K562 (cell line): Measurements from ENCODE around the gene IRS1. TPM values are rescaled to one million over a fixed set of nuclear protein-coding genes. Genes with fewer than 3 reads are reported as not detected.

Experiments
- ATAC-seq: fragments of 200-7000 bp; cut with Tn5 transposase; 3 replicates; pipeline ENCODE4 v1.9.1; 2020; ENCODE audit warnings: moderate library complexity
- BruUV-seq: library from RNA; stranded (reverse); fragments of 400-500 nt; replicated peaks from 2 replicates; lab custom pipeline; 2021; lab: Mats Ljungman, UMichigan
- CTCF ChIA-PET: fragments of 300-600 bp; formaldehyde crosslinking; extraction: SDS; loops from one replicate; lab custom pipeline; 2021; ENCODE audit warnings: low intra/inter-chr PET ratio; lab: Yijun Ruan, JAX
- POLR2A ChIA-PET: fragments of 300-600, 350-650 bp; sonication (Branson Sonifier 250); formaldehyde crosslinking; extraction: SDS; loops from one replicate; lab custom pipeline; 2021; ENCODE audit warnings: antibody characterized with exemption, inconsistent platforms; lab: Yijun Ruan, JAX
- DNase-seq, 4 experiments: peaks; one replicate each; pipeline versions ENCODE4 v3.0.0 to v3.0.0-alpha.2; 2011 to 2018; ENCODE audit warnings: low spot score in 3 of 4, mixed read lengths in 3 of 4; ENCODE audit errors: extremely low read depth in 1 of 4
- FAIRE-seq: peaks from 2 replicates; lab custom pipeline; 2011; peaks lifted over from hg19 to GRCh38; lab: Jason Lieb, UNC
- H2AFZ ChIP-seq: 2 replicates; pipeline ENCODE4 v1.6.0; 2011; ENCODE audit warnings: low read depth, low read length, control low read depth, inconsistent platforms
- H3K27ac ChIP-seq: fragments of 200-600 bp; 3 replicates; pipeline ENCODE4 v1.8.0; 2011; ENCODE audit warnings: low read depth, mild to moderate bottlenecking, control low read depth, inconsistent platforms, low read length, moderate library complexity, mixed read lengths; ENCODE audit errors: extremely low read depth
- H3K27me3 ChIP-seq, 2 experiments: fragments of 300-600 bp in 1 of 2; 2 replicates in 1 of 2; 3 replicates in 1 of 2; pipeline versions ENCODE4 v1.6.0 to v1.8.0; 2011; ENCODE audit warnings: inconsistent platforms in 2 of 2, low read length in 2 of 2, mild to moderate bottlenecking in 1 of 2, mixed read lengths in 1 of 2, moderate library complexity in 1 of 2; ENCODE audit not compliant: control insufficient read depth in 2 of 2, insufficient read depth in 2 of 2
- H3K36me3 ChIP-seq: fragments of 300-600 bp; 3 replicates; pipeline ENCODE4 v1.8.0; 2011; ENCODE audit warnings: mild to moderate bottlenecking, low read length, inconsistent platforms; ENCODE audit not compliant: control insufficient read depth, insufficient read depth
- H3K4me1 ChIP-seq, 2 experiments: fragments of 200-600 bp in 1 of 2; replicated peaks in 1 of 2; 2 replicates in 1 of 2; 3 replicates in 1 of 2; pipeline versions ENCODE4 v1.5.1 to v1.8.0; 2011; ENCODE audit warnings: inconsistent platforms in 2 of 2, low read length in 2 of 2, mild to moderate bottlenecking in 1 of 2, mixed read lengths in 1 of 2, moderate library complexity in 1 of 2; ENCODE audit not compliant: control insufficient read depth in 2 of 2, insufficient read depth in 2 of 2
- H3K4me2 ChIP-seq: 2 replicates; pipeline ENCODE4 v1.6.1; 2011; ENCODE audit warnings: low read length, control low read depth, inconsistent platforms, mixed read lengths; ENCODE audit not compliant: insufficient read depth
- H3K4me3 ChIP-seq: fragments of 200-600 bp; sonication (generic), shearing (Covaris generic); 2 replicates; pipeline ENCODE4 v1.5.1; 2016; ENCODE audit warnings: control low read depth, inconsistent platforms
- H3K79me2 ChIP-seq: fragments of 200-600 bp; 3 replicates; pipeline ENCODE4 v1.8.0; 2011; ENCODE audit warnings: low read length, inconsistent platforms; ENCODE audit not compliant: control insufficient read depth, insufficient read depth
- H3K9ac ChIP-seq, 2 experiments: 2 replicates each; pipeline versions ENCODE4 v1.6.0 to v1.6.1; 2011; ENCODE audit warnings: low read depth in 2 of 2, low read length in 2 of 2, control low read depth in 1 of 2, inconsistent platforms in 1 of 2, mild to moderate bottlenecking in 1 of 2, mixed read lengths in 1 of 2; ENCODE audit not compliant: insufficient read depth in 1 of 2
- H3K9me1 ChIP-seq: one replicate; pipeline ENCODE4 v1.6.0; 2011; ENCODE audit warnings: inconsistent platforms, mild to moderate bottlenecking, low read length, moderate library complexity; ENCODE audit not compliant: control insufficient read depth, insufficient read depth
- H3K9me3 ChIP-seq: replicated peaks from 2 replicates; pipeline ENCODE4 v1.5.1; 2011; ENCODE audit warnings: low read depth, low read length, inconsistent platforms; ENCODE audit not compliant: control insufficient read depth, insufficient read depth
- H4K20me1 ChIP-seq: replicated peaks from 2 replicates; pipeline ENCODE4 v1.6.1; 2011; ENCODE audit warnings: low read length, inconsistent platforms, mixed read lengths; ENCODE audit not compliant: control insufficient read depth, insufficient read depth
- CEBPB ChIP-seq: fragments of 450-650 bp; IDR thresholded peaks from 2 replicates; pipeline ENCODE4 v1.6.1; 2016; ENCODE audit warnings: missing genetic modification characterization, missing compliant biosample characterization
- CEBPG ChIP-seq, 3 experiments: fragments of 200-800 bp in 1 of 3; sonication (Bioruptor generic) in 1 of 3; sonication (generic) in 1 of 3; formaldehyde crosslinking in 1 of 3; IDR thresholded peaks in 2 of 3; conservative IDR thresholded peaks in 1 of 3; 2 replicates each; pipeline versions ENCODE4 v1.6.1 to v1.8.0; 2016 to 2022; ENCODE audit warnings: missing compliant biosample characterization in 2 of 3, missing genetic modification characterization in 2 of 3, mild to moderate bottlenecking in 1 of 3, missing genetic modification reagents in 1 of 3
- CHD4 ChIP-seq: fragments of 200-600 bp; sonication (generic); IDR thresholded peaks from 3 replicates; pipeline ENCODE4 v1.6.1; 2012; ENCODE audit warnings: low read depth, mild to moderate bottlenecking, mixed read lengths, low read length, inconsistent platforms; ENCODE audit not compliant: insufficient read depth, insufficient replicate concordance, poor library complexity, severe bottlenecking
- CTCF ChIP-seq, 3 experiments: IDR thresholded peaks in 2 of 3; conservative IDR thresholded peaks in 1 of 3; 2 replicates each; pipeline ENCODE4 v1.5.1; 2011 to 2012; ENCODE audit warnings: low read length in 3 of 3, mild to moderate bottlenecking in 3 of 3, control low read depth in 2 of 3, improper control_type of control experiment in 1 of 3, inconsistent platforms in 1 of 3, low read depth in 1 of 3, mixed read lengths in 1 of 3, moderate library complexity in 1 of 3; ENCODE audit not compliant: insufficient read depth in 2 of 3
- POLR2AphosphoS2 ChIP-seq: IDR thresholded peaks from 2 replicates; pipeline ENCODE4 v1.6.1; 2012; ENCODE audit warnings: low read length, improper control_type of control experiment
- PRPF4 ChIP-seq: fragments of 200-400 bp; formaldehyde crosslinking; IDR thresholded peaks from one replicate; pipeline ENCODE4 v1.6.1; 2017; ENCODE audit warnings: low read length, low read depth, mild to moderate bottlenecking; ENCODE audit not compliant: insufficient read depth, poor library complexity, severe bottlenecking
- ZBTB2 ChIP-seq: fragments of 450-650 bp; IDR thresholded peaks from 2 replicates; pipeline ENCODE4 v1.6.1; 2016; ENCODE audit warnings: antibody characterized with exemption
- ZBTB9 ChIP-seq: fragments of 450-650 bp; formaldehyde crosslinking; IDR thresholded peaks from 2 replicates; pipeline ENCODE4 v1.4.0; 2020; ENCODE audit warnings: mild to moderate bottlenecking, moderate library complexity
- ZNF12 ChIP-seq: sonication (generic); formaldehyde crosslinking; IDR thresholded peaks from 2 replicates; pipeline ENCODE4 v1.4.0; 2020; ENCODE audit warnings: mild to moderate bottlenecking, missing genetic modification reagents
- WGBS: fragments of 100-300 bp; shearing (Covaris generic); methylation state at CpG from one replicate; pipeline ENCODE4 v1.1.6; 2016; ENCODE audit warnings: low coverage, mixed read lengths; ENCODE audit not compliant: insufficient coverage; ENCODE audit errors: missing lambda C conversion rate; 5-methylcytosine and 5-hydroxymethylcytosine counted together
- in situ Hi-C: fragments of 300-500 bp; cut with MboI; formaldehyde crosslinking; loops from 4 replicates; pipeline ENCODE4 v1.15.0; 2018; ENCODE audit warnings: inconsistent platforms, mixed read lengths
- intact Hi-C: fragments of 100-400 bp; cut with micrococcal nuclease; formaldehyde crosslinking; loops from 2 replicates; pipeline ENCODE4 v1.14.2; 2022
- polyA plus RNA-seq, 8 experiments: library from polyadenylated mRNA; depleted of rRNA in 4 of 8; stranded (reverse) in 5 of 8; unstranded in 3 of 8; fragments of >200 nt; fragmentation: Nextera tagmentation in 2 of 8; fragmentation: Illumina TruSeq in 1 of 8; extraction: Ambion mirVana in 2 of 8; extraction: Trizol in 1 of 8; gene quantifications; 2 replicates each; pipeline versions ENCODE4 v1.2.1 to v1.2.3, GENCODE V29; 2011 to 2014; ENCODE audit warnings: inconsistent platforms in 1 of 8, missing spikeins in 1 of 8
- total RNA-seq, 7 experiments: library from RNA; depleted of rRNA in 6 of 7; stranded (reverse); fragments of >200 nt in 6 of 7; fragmentation: Illumina TruSeq in 2 of 7; extraction: Trizol in 2 of 7; gene quantifications; 2 replicates each; pipeline versions ENCODE4 v1.2.1 to v1.2.3, GENCODE V29; 2011 to 2021; ENCODE audit warnings: low replicate concordance in 1 of 7

The IRS1 gene
- total and polyA plus RNA-seq, 9 of the 15 experiments (the other 6 are each of a cell fraction or from before 2014, with no cell fraction given): under 0.01 to 0.31 (median 0.08) TPM; not detected in 1

GRCh38 chr2:226802573-226802972 is 3.0 kb upstream of the IRS1 start:
- ChIA-PET CTCF (interaction anchor here (0.7 to 1.1 kb wide), 3 partner anchors 304 to 1137 kb away, joined by 3 to 5 read pairs (median 3); no protein-coding TSS in a partner anchor), POLR2A (interaction anchor here (0.9 to 1.1 kb wide), 2 partner anchors 8 to 180 kb away, joined by 3 to 4 read pairs; no protein-coding TSS in a partner anchor)
- H3K27ac ChIP-seq: no peak overlapping the region
- no peaks in the 10 kb centered on the region for H3K79me2 ChIP-seq
- peak; percentile 77 for FAIRE-seq
- BruUV-seq: no TSS peak
- peaks cover 0 to 18% of the 10 kb centered on the region in 2 experiments; a peak in 2 of 5 replicates for H3K4me1 ChIP-seq
- DNase-seq: peak; percentile 24 to 71 (median 37)
- H3K9ac ChIP-seq: no peak overlapping the region
- H3K4me2 ChIP-seq: no peak overlapping the region
- H3K27me3 ChIP-seq: no peaks in the 10 kb centered on the region; a peak in 1 of 5 replicates
- no peaks in the 10 kb centered on the region for H3K9me3 ChIP-seq
- H2AFZ ChIP-seq: no peak overlapping the region
- no peaks in the 10 kb centered on the region for H4K20me1 ChIP-seq
- intact Hi-C loops: loop anchor here (2.0 kb wide), 2 partner anchors 586 to 1132 kb away; no protein-coding TSS in a partner anchor
- in situ Hi-C loops: loop anchor here (10.0 to 25.0 kb wide), 2 partner anchors 568 to 1140 kb away; no protein-coding TSS in a partner anchor
- no peaks in the 10 kb centered on the region for H3K36me3 ChIP-seq
- ATAC-seq: peak; percentile 53
- no peaks in the 10 kb centered on the region for H3K9me1 ChIP-seq
- no peak overlapping the region for H3K4me3 ChIP-seq
- 0% methylated on average over 3 of the region's 4 CpGs for WGBS
- TF ChIP-seq PRPF4 (no peak), ZBTB2 (no peak), ZNF12 (no peak), POLR2AphosphoS2 (no peak), CEBPG (CRISPR knock-in tag; IDR thresholded peaks at IDR 0.05) (no peak; the same call in 1 of the 2 replicates), CEBPG (tag; conservative IDR thresholded peaks at IDR 0.05 in 1 of 2, IDR thresholded peaks at IDR 0.05 in 1 of 2) (peak; percentile 82 to 84), CTCF (IDR thresholded peaks at IDR 0.05 in 2 of 3, conservative IDR thresholded peaks at IDR 0.05 in 1 of 3; ENCODE audit: insufficient read depth in 2 of 3, low read depth in 1 of 3, low read length in 3 of 3) (peak; percentile 33 to 60 (median 47); a peak in 4 of 6 replicates), CHD4 (no peak), ZBTB9 (CRISPR knock-in tag) (no peak), CEBPB (peak; percentile 90)
